Measurements from ENCODE around the gene EPB41L1.

The EPB41L1 gene

DNA sequence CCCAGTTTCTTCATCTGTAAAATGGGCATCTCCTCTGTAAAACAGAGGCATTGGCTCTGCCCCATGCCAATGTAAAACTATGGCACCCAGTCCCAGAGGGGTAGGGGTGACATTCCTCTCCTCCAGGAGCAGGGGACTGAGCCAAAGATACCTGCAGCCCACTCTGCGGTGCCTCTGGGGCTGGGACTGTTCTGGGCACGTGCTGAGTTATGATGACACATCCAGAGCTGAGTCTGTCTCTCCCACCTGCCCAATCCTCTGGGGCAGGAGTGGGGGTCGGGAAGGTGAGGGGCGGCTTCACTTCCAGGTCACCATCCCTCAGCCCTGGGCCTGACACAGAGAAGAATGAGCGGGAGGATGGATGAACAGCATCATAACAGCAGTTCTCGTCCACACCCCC, 111.6 kb downstream of the EPB41L1 start:
- H3K27me3 ChIP-seq (ENCODE audit: insufficient read depth, poor library complexity, severe bottlenecking): no peaks in the 10 kb centered on the region
- ATAC-seq (ENCODE audit: low read depth): no peak
- H3K36me3 ChIP-seq (ENCODE audit: low read depth): no peaks in the 10 kb centered on the region
- H3K27ac ChIP-seq (ENCODE audit: poor library complexity, severe bottlenecking): no peak overlapping the region
- no peak overlapping the region for H3K4me3 ChIP-seq (ENCODE audit: severe bottlenecking)
- H3K4me1 ChIP-seq (ENCODE audit: insufficient read depth, poor library complexity, severe bottlenecking): no peaks in the 10 kb centered on the region
- no peaks in the 10 kb centered on the region for H3K9me3 ChIP-seq (ENCODE audit: severe bottlenecking)
- TF ChIP-seq, protein P1, sequence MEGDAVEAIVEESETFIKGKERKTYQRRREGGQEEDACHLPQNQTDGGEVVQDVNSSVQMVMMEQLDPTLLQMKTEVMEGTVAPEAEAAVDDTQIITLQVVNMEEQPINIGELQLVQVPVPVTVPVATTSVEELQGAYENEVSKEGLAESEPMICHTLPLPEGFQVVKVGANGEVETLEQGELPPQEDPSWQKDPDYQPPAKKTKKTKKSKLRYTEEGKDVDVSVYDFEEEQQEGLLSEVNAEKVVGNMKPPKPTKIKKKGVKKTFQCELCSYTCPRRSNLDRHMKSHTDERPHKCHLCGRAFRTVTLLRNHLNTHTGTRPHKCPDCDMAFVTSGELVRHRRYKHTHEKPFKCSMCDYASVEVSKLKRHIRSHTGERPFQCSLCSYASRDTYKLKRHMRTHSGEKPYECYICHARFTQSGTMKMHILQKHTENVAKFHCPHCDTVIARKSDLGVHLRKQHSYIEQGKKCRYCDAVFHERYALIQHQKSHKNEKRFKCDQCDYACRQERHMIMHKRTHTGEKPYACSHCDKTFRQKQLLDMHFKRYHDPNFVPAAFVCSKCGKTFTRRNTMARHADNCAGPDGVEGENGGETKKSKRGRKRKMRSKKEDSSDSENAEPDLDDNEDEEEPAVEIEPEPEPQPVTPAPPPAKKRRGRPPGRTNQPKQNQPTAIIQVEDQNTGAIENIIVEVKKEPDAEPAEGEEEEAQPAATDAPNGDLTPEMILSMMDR (IDR thresholded peaks at IDR 0.05; ENCODE audit: poor library complexity, severe bottlenecking): no peak
- peak; percentile 74 for DNase-seq (ENCODE audit: low spot score)

DNA sequence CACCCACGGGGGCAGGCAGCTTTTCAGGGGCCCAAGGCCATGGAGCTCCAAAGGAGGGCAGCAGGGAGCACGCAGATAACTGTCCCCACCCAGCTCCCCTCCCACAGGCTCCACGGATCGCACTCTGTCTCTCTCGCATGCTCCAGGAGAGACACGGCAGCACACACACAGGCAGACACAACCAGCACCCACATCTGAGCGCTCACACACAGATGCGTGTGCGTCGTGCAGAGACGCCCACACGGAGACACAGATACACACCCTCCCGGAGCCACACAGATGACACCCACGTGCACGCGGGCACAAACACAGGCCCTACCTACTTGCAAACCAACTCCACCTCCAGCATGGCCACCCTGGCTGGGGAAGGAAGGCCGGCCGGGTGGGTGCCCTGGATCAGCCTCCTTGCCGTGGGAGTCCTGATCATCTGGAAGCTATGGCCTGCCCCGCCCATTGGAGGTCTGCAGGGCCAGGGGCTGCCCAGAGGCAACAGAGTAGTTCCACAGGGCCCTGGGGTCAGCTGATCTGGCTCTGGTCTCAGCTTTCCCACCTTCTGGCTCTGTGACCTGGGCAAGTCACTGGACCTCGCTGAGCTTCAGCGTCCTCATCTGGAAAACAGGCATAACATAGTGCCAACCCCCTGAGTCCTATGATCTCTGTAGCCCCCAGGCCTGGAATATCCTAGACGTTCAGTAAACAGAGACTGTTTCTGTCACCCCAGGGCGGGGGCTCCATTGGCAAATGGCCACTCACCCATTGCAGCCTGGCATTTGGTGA, 113.3 kb downstream of the EPB41L1 start:
- Histone ChIP-seq H3K9me3 (ENCODE audit: severe bottlenecking) (no peaks in the 10 kb centered on the region), H3K27me3 (ENCODE audit: insufficient read depth, poor library complexity, severe bottlenecking) (no peaks in the 10 kb centered on the region), H3K4me1 (ENCODE audit: insufficient read depth, poor library complexity, severe bottlenecking) (no peaks in the 10 kb centered on the region), H3K4me3 (ENCODE audit: severe bottlenecking) (no peak overlapping the region), H3K27ac (ENCODE audit: poor library complexity, severe bottlenecking) (no peak overlapping the region), H3K36me3 (ENCODE audit: low read depth) (no peaks in the 10 kb centered on the region)
- TF ChIP-seq, protein P1 (IDR thresholded peaks at IDR 0.05; ENCODE audit: poor library complexity, severe bottlenecking): no peak
- DNase-seq (ENCODE audit: low spot score) (peak; percentile 80), ATAC-seq (ENCODE audit: low read depth) (no peak)

DNA sequence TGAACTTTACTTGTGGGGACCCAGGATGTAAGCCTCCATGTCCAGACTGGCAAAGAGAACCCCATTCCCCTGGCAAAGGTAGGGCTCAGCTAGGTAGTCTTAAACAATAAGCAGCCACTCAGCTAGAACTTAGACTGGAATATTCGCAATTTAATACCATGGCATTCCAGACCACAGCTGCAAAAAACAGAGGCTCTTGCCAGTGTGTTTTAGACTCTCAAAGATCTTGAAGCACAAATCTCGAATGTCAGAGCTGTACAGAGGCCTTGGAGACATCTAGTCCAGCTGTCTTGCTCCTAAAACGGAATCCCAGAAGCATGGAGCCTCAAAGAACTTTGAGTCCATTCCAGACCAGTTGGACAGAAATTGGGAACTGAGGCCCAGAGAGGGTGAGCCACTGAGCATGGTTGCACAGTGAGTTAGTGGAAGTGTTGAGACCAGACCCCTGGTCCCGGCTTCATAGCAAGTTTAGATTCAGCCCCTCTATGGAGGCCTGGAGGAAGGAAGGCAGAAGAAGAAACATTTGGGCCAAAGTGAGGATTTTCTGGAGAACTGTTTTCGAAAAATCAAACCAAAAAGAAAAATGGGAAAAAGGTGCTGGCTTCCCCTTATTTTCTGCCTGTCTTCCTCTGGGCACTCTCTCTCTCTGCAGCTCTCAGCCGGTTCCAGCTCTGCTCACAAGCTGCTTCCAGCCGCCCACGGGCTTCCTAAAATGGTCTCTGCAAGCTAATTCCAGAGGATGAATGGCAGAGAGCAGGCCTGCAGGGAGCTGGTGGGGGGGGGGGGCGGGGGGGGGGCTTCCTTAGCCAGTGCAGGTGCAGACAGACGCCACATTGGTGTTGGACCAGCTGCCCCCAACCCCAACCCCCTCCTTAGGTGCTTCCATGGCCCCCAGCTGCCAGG, 114.2 kb downstream of the EPB41L1 start:
- Histone ChIP-seq H3K27ac (ENCODE audit: poor library complexity, severe bottlenecking) (no peak overlapping the region), H3K27me3 (ENCODE audit: insufficient read depth, poor library complexity, severe bottlenecking) (no peaks in the 10 kb centered on the region), H3K36me3 (ENCODE audit: low read depth) (no peaks in the 10 kb centered on the region), H3K4me3 (ENCODE audit: severe bottlenecking) (no peak overlapping the region), H3K9me3 (ENCODE audit: severe bottlenecking) (no peaks in the 10 kb centered on the region), H3K4me1 (ENCODE audit: insufficient read depth, poor library complexity, severe bottlenecking) (no peaks in the 10 kb centered on the region)
- DNase-seq (ENCODE audit: low spot score) (no peak), ATAC-seq (ENCODE audit: low read depth) (no peak)
- TF ChIP-seq, protein P1 (IDR thresholded peaks at IDR 0.05; ENCODE audit: poor library complexity, severe bottlenecking): no peak

DNA sequence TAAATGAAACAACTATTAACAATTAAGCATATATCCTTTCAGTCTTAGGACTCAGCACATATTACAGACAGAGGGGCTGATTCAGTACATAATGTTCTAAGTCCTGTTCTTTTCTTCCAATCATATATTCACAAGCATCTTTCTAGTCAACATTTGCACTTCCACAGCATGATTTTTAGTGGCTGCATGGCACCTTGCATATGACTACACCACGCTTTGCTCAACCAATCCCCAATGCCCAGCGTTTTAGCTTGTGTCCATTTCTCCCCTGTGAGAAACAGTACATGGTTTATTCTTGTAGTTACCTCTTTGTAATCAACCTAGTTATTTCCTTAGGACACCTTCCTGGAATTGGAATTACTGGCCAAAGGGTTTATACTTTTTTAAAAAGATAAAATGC, 115.0 kb downstream of the EPB41L1 start:
- ATAC-seq (ENCODE audit: low read depth) (no peak), DNase-seq (ENCODE audit: low spot score) (no peak)
- Histone ChIP-seq H3K9me3 (ENCODE audit: severe bottlenecking) (no peaks in the 10 kb centered on the region), H3K27ac (ENCODE audit: poor library complexity, severe bottlenecking) (no peak overlapping the region), H3K4me1 (ENCODE audit: insufficient read depth, poor library complexity, severe bottlenecking) (no peaks in the 10 kb centered on the region), H3K27me3 (ENCODE audit: insufficient read depth, poor library complexity, severe bottlenecking) (no peaks in the 10 kb centered on the region), H3K36me3 (ENCODE audit: low read depth) (no peaks in the 10 kb centered on the region), H3K4me3 (ENCODE audit: severe bottlenecking) (no peak overlapping the region)
- TF ChIP-seq, protein P1 (IDR thresholded peaks at IDR 0.05; ENCODE audit: poor library complexity, severe bottlenecking): no peak
